ENCODE data around the gene OR4K5.
"Not testable (repeated sequence)": the region's sequence is repeated elsewhere in the genome, so short reads cannot be mapped to it uniquely, and the experiment has no call there.

OR4K5 gene

DNA sequence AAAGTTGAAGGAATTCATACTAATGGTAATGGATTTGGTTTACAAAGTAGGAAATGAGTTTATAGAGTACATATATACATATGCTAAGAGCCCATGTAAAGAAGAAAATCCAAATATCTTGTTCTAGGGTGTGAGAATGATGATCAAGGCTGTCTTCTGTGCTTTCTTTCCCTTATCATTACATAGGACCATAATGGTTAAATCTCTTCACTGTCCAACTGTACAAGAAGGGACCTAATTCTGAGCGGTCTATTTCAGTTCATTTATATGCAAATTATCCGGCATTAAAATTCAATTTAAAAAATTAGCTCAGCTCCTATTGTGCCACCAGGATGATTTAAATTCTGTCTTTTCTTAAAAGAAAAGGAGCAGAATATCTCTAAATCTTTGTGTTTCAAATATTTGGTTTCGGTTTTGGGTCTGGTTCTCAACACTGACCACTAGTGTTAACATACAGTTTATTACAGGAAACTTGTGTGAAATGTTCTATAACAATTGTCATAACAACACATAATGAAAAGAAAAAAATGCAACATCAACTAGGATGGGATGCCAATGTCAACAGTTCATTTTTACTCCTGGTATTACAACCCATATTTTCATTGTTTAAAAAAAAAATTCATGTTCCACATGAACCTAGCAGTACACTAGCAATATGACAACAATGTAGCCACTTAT lies 27.1 kb downstream of the OR4K5 start:
- no peak for TF ChIP-seq POLR2A (IDR thresholded peaks at IDR 0.05; ENCODE audit: low read depth, low read length)
- FAIRE-seq (no peak), DNase-seq (ENCODE audit: insufficient read length, low spot score) (no peak)

- DNase-seq (ENCODE audit: insufficient read length, low spot score), result no peak
These were observed 28.8 kb downstream of the OR4K5 start for GRCh38 chr14:19949218-19949617.

DNA sequence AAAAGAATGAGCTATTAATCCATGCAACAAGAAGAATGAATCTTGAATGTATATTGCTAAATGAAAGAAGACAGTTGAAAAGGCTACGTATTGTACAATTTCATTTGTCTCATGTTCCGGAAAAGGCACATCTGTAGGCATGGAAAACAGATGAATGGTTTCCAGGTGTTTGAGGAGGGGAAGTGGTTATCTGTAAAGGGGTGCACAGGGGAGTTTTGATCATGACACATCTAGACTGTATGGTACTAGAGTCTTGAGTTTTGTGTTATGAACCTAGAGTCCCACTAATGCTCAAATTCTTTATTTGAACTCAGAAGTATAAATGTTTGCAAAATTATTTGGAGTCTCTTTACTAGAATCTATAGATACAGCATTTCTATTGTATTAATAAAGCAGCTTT lies 49.3 kb downstream of the OR4K5 start:
- FAIRE-seq; DNase-seq (ENCODE audit: insufficient read length, low spot score): not testable (repeated sequence)

More at GRCh38 chr14:19949218-19949617, 28.8 kb downstream of the OR4K5 start:
- TF ChIP-seq POLR2A (IDR thresholded peaks at IDR 0.05; ENCODE audit: low read depth, low read length), result no peak
- no peak for FAIRE-seq
